Fibroblast of lung (primary cell): ENCODE data around the gene DYSF.

Source experiments
- CTCF ChIP-seq, 2 donors: IDR thresholded peaks in 1 of 2; conservative IDR thresholded peaks in 1 of 2; 1 replicate in 1 of 2; 2 replicates in 1 of 2; pipeline ENCODE4 v1.5.1; 2011 to 2012; ENCODE audit warnings: low read length in 2 of 2, control low read depth in 1 of 2, inconsistent platforms in 1 of 2, low read depth in 1 of 2, mild to moderate bottlenecking in 1 of 2
- EZH2 ChIP-seq: IDR thresholded peaks from 2 replicates; pipeline ENCODE4 v1.5.1; 2012; ENCODE audit warnings: low read length, control low read depth, mild to moderate bottlenecking; ENCODE audit errors: missing control alignments

GRCh38 chr2:71674158-71674851 lies 220.9 kb downstream of the DYSF start:
- TF ChIP-seq CTCF (conservative IDR thresholded peaks at IDR 0.05 in 1 of 2, IDR thresholded peaks at IDR 0.05 in 1 of 2; ENCODE audit: low read depth in 1 of 2, low read length in 2 of 2) (no peak), EZH2 (no peak)
